ENCODE results near the gene SORBS2. TPM values are rescaled to one million over a fixed set of nuclear protein-coding genes. Genes with fewer than 3 reads are reported as not detected.

SORBS2 gene
- total RNA-seq, 1 experiment from 2014 or later, result 0.34 TPM

DNA sequence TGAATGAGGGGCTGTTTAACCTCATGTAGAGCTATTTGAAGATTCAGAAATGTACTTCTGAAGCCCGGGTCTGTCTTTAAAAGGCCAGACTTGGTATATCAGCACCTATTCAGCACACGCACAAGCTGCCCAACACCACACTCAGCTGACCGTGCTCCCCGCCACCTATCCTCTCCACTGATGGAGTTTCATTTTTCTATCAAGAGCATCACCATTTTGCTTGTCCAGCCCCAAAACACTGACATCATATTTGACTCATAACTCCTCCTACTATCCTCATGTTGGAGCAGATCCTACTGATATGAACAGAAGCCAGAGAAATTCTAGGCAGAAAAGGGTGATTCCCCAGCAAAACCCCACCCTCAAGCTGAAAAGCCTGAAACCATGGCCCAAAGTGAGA, 100.3 kb downstream of the SORBS2 start:
- Histone ChIP-seq H3K4me1 (ENCODE audit: control insufficient read depth in 1 of 2, insufficient read depth in 2 of 2, low read length in 2 of 2) (no peaks in the 10 kb centered on the region), H3K27me3 (ENCODE audit: insufficient read depth, low read length) (no peaks in the 10 kb centered on the region), H3K9me2 (ENCODE audit: insufficient read depth) (no peaks in the 10 kb centered on the region), H3K36me3 (ENCODE audit: control insufficient read depth in 1 of 2, insufficient read depth in 2 of 2, low read length in 2 of 2) (no peaks in the 10 kb centered on the region), H3K4me3 (replicated peaks in 1 of 2; ENCODE audit: low read depth in 1 of 2, low read length in 2 of 2) (no peak overlapping the region), H3K4me2 (ENCODE audit: low read length) (no peak overlapping the region), H3K27ac (ENCODE audit: low read depth, low read length) (no peak overlapping the region), H3K79me2 (ENCODE audit: insufficient read depth, low read length) (no peaks in the 10 kb centered on the region), H2AFZ (ENCODE audit: low read depth, low read length, poor library complexity, severe bottlenecking) (no peak overlapping the region), H3K9me3 (ENCODE audit: control insufficient read depth in 1 of 2, insufficient read depth in 1 of 2, low read depth in 1 of 2, low read length in 2 of 2) (no peaks in the 10 kb centered on the region), H4K20me1 (ENCODE audit: insufficient read depth) (no peaks in the 10 kb centered on the region), H3K9ac (ENCODE audit: low read length) (no peak overlapping the region)
- CTCF ChIA-PET, result no interaction called here
- BruUV-seq (replicated peaks), result no TSS peak
- TF ChIP-seq ZBTB33 (IDR thresholded peaks at IDR 0.05; ENCODE audit: extremely low read depth, insufficient replicate concordance, low read length) (no peak), SRF (IDR thresholded peaks at IDR 0.05; ENCODE audit: low read depth) (no peak), CEBPB (IDR thresholded peaks at IDR 0.05; ENCODE audit: low read depth) (no peak), ATF3 (IDR thresholded peaks at IDR 0.05) (no peak), CTCF (IDR thresholded peaks at IDR 0.05 in 2 of 3, conservative IDR thresholded peaks at IDR 0.05 in 1 of 3; ENCODE audit: borderline replicate concordance in 1 of 3, insufficient read depth in 1 of 3, low read depth in 2 of 3, low read length in 2 of 3) (no peak), SP1 (IDR thresholded peaks at IDR 0.05; ENCODE audit: low read depth) (no peak), SIN3A (IDR thresholded peaks at IDR 0.05; ENCODE audit: low read depth) (no peak), POLR2A (IDR thresholded peaks at IDR 0.05; ENCODE audit: borderline replicate concordance, extremely low read depth, insufficient read depth, insufficient read length) (no peak), MAX (IDR thresholded peaks at IDR 0.05) (no peak), YY1 (IDR thresholded peaks at IDR 0.05; ENCODE audit: extremely low read depth, insufficient replicate concordance, low read depth, low read length) (no peak)
- no peak for DNase-seq (ENCODE audit: low read depth, low spot score)
- intact Hi-C loops (cut with micrococcal nuclease), result no loop called here
- ATAC-seq, result no peak
- POLR2A ChIA-PET, result no interaction called here
- RAD21 ChIA-PET (ENCODE audit: low non-redundant PET in 1 of 2, low total read pairs in 2 of 2, uncharacterized antibody in 2 of 2, unreplicated experiment in 2 of 2), result no interaction called here
